Cerebellar cortex (tissue), 1 donor: Measurements from ENCODE around the gene PCDHA7.
A peak's percentile ranks its signal among the peaks of the same experiment; 100 is the strongest.
"Not testable (repeated sequence)": the region's sequence is repeated elsewhere in the genome, so short reads cannot be mapped to it uniquely, and the experiment has no call there.

Experiments used
- DNase-seq: peaks from one replicate; pipeline ENCODE4 v3.0.0-alpha.2; 2015; ENCODE audit warnings: low spot score

PCDHA7 gene, protein sequence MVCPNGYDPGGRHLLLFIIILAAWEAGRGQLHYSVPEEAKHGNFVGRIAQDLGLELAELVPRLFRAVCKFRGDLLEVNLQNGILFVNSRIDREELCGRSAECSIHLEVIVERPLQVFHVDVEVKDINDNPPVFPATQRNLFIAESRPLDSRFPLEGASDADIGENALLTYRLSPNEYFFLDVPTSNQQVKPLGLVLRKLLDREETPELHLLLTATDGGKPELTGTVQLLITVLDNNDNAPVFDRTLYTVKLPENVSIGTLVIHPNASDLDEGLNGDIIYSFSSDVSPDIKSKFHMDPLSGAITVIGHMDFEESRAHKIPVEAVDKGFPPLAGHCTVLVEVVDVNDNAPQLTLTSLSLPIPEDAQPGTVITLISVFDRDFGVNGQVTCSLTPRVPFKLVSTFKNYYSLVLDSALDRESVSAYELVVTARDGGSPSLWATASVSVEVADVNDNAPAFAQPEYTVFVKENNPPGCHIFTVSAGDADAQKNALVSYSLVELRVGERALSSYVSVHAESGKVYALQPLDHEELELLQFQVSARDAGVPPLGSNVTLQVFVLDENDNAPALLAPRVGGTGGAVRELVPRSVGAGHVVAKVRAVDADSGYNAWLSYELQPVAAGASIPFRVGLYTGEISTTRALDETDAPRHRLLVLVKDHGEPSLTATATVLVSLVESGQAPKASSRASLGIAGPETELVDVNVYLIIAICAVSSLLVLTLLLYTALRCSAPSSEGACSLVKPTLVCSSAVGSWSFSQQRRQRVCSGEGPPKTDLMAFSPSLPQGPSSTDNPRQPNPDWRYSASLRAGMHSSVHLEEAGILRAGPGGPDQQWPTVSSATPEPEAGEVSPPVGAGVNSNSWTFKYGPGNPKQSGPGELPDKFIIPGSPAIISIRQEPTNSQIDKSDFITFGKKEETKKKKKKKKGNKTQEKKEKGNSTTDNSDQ

GRCh38 chr5:140833993-140834392 is at the start of gene PCDHA7:
Gene PCDHA7 (plus strand): TSS chr5:140834269. CDS start chr5:140834384, 115 bp downstream.
- peak; percentile 36 for DNase-seq

DNA sequence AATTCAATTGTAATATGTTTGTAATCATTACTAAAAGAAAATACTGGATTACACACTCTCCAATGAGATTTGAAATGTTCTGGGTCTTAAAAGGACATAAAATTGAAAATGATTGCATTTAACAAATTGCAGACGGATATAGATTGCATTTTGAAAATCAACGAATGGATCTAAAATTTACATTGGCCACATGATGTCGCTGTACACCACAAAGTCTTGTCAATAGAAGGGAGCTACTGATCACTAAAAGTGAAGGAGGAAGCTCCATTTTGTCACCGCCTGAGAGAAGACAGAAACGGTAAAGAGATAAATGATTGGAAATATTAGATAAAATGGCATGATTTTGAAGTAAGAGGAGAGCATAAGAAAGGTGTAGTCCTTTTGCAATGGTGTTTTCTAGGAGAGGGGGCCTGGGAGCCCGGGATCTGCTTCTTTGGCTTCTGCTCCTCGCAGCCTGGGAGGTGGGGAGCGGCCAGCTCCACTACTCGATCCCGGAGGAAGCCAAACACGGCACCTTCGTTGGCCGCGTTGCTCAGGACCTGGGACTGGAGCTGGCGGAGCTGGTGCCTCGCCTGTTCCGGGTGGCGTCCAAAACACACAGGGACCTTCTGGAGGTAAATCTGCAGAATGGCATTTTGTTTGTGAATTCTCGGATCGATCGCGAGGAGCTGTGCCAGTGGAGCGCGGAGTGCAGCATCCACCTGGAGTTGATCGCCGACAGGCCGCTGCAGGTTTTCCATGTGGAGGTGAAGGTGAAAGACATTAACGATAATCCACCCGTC is 48.0 kb upstream of the PCDHA7 start, which contains the start of gene PCDHA1:
Gene PCDHA1, plus strand, starts transcription at position 236 of the 782 bp plus-strand sequence.
- peak; percentile 22 for DNase-seq

DNA sequence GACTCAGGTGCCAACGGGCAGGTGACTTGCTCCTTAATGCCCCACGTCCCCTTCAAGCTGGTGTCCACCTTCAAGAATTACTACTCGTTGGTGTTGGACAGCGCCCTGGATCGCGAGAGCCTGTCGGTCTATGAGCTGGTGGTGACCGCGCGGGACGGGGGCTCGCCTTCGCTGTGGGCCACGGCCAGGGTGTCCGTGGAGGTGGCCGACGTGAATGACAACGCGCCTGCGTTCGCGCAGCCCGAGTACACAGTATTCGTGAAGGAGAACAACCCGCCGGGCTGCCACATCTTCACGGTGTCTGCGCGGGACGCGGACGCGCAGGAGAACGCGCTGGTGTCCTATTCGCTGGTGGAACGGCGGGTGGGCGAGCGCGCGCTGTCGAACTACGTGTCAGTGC is 46.6 kb upstream of the PCDHA7 start:
- DNase-seq: not testable (repeated sequence)

DNA sequence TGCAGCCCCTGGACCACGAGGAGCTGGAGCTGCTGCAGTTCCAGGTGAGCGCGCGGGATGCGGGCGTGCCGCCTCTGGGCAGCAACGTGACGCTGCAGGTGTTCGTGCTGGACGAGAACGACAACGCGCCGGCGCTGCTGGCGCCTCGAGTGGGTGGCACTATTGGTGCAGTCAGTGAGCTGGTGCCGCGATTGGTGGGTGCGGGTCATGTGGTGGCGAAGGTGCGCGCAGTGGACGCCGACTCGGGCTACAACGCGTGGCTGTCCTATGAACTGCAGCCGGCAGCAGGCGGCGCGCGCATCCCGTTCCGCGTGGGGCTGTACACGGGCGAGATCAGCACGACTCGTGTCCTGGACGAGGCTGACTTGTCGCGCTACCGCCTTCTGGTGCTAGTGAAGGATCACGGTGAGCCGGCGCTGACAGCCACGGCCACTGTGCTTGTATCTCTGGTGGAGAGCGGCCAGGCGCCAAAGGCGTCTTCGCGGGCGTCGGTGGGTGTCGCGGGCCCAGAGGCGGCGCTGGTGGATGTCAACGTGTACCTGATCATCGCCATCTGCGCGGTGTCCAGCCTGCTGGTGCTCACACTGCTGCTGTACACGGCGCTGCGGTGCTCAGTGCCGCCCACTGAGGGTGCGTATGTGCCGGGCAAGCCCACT is 46.1 kb upstream of the PCDHA7 start:
- not testable (repeated sequence) for DNase-seq

DNA sequence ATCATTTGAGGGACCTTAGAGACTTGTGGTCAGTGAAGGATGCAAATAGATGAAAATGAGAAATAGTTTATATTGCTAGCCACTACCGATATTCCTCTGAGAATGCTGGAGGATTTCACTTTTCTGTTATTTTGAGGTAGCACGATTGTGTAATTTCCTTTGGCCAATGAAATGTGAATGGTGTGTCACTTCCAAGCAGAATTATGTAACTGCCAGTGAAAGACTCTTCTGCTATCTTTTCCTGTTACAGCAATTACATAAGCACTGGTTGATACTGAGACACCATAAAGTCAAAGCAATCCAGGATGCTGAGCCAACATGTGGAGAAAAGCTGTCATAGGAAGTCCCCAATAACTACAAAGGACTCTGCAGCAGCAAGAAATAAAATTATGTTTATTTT is 43.0 kb upstream of the PCDHA7 start:
- DNase-seq: no peak

- DNase-seq: peak; percentile 9
Observed at GRCh38 chr5:140794595-140795258, 39.3 kb upstream of the PCDHA7 start, which contains the start of gene PCDHA2. Gene PCDHA2 (plus strand): TSS chr5:140794852.

- no peak for DNase-seq
Observed at GRCh38 chr5:140795259-140795641, 38.8 kb upstream of the PCDHA7 start.

GRCh38 chr5:140796072-140796717 is 37.9 kb upstream of the PCDHA7 start:
- DNase-seq: not testable (repeated sequence)

GRCh38 chr5:140796718-140797095 is 37.4 kb upstream of the PCDHA7 start:
- no peak for DNase-seq

- peak; percentile 20 for DNase-seq
Observed at GRCh38 chr5:140800816-140801493, 33.1 kb upstream of the PCDHA7 start, which contains the start of gene PCDHA3. Gene PCDHA3 (plus strand): TSS chr5:140801057.

DNA sequence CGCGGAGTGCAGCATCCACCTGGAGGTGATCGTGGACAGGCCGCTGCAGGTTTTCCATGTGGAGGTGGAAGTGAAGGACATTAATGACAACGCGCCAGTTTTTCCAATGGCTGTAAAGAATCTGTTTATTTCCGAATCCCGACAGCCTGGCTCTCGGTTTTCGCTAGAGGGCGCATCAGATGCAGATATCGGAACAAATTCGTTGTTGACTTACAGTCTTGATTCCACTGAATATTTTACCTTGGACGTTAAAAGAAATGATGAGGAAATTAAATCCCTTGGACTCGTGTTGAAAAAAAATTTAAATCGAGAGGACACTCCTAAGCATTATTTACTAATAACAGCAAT is 32.6 kb upstream of the PCDHA7 start:
- DNase-seq: no peak

DNA sequence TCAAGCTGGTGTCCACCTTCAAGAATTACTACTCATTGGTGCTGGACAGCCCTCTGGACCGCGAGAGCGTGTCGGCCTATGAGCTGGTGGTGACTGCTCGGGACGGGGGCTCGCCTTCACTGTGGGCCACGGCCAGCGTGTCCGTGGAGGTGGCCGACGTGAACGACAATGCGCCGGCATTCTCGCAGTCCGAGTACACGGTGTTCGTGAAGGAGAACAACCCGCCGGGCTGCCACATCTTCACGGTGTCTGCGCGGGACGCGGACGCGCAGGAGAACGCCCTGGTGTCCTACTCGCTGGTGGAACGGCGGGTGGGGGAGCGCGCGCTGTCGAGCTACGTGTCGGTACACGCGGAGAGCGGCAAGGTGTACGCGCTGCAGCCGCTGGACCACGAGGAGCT is 31.7 kb upstream of the PCDHA7 start:
- DNase-seq: not testable (repeated sequence)

DNA sequence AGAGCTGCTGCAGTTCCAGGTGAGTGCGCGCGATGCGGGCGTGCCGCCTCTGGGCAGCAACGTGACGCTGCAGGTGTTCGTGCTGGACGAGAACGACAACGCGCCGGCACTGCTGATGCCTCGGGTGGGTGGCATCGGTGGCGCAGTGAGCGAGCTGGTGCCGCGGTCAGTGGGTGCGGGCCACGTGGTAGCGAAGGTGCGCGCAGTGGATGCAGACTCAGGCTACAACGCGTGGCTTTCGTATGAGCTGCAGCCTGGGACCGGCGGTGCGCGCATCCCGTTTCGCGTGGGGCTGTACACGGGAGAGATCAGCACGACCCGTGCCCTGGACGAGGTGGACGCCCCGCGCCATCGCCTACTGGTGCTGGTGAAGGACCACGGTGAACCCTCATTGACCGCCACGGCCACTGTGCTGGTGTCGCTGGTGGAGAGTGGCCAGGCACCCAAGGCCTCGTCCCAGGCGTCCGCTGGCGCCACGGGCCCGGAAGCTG is 31.2 kb upstream of the PCDHA7 start:
- DNase-seq: no peak

- peak; percentile 64 for DNase-seq
Observed at GRCh38 chr5:140806834-140807775, 27.0 kb upstream of the PCDHA7 start, which contains the start of gene PCDHA4. Gene PCDHA4 (plus strand): TSS chr5:140807068.

DNA sequence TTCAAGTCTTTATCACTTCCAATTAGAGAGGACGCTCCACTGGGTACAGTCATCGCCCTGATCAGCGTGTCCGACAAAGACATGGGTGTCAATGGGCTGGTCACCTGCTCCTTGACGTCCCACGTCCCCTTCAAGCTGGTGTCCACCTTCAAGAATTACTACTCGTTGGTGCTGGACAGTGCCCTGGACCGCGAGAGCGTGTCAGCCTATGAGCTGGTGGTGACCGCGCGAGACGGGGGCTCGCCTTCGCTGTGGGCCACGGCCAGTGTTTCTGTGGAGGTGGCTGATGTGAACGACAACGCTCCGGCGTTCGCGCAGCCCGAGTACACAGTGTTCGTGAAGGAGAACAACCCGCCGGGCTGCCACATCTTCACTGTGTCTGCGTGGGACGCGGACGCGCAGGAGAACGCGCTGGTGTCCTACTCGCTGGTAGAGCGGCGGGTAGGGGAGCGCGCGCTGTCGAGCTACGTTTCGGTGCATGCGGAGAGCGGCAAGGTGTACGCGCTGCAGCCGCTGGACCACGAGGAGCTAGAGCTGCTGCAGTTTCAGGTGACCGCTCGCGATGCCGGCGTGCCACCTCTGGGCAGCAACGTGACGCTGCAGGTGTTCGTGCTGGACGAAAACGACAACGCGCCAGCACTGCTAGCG is 25.7 kb upstream of the PCDHA7 start:
- DNase-seq: not testable (repeated sequence)

- no peak for DNase-seq
Observed at GRCh38 chr5:140808889-140809291, 25.2 kb upstream of the PCDHA7 start.

DNA sequence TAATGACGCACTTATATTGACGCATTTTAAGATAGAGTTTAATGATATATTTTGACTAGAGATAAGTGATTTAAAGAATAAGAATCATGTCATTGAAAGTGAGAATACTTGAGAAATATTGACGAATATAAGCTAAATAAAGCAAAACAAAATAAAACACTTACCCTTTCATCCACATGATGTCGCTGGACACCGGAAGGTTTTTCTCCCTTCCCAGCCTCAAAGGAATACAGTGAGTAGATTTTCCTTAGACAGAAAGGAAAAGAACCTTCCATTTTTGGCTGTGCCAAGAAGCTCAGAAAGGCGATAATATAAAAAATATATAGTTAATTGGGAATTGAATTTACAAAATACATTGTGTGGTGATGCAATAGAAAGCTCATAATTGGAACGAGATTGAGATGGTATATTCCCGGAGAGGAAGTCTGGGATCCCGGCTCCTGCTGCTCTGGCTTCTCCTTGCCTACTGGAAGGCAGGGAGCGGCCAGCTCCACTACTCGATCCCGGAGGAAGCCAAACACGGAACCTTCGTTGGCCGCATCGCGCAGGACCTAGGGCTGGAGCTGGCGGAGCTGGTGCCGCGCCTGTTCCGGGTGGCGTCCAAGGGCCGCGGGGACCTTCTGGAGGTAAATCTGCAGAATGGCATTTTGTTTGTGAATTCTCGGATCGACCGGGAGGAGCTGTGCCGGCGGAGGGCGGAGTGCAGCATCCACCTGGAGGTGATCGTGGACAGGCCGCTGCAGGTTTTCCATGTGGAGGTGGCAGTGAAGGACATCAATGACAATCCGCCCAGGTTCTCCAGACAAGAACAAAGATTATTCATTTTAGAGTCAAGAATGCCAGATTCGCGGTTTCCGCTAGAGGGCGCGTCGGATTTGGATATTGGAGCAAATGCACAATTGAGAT is 12.4 kb upstream of the PCDHA7 start, which contains the start of gene PCDHA5:
Gene PCDHA5, plus strand, starts transcription at position 239 of the 906 bp plus-strand sequence.
- peak; percentile 47 for DNase-seq
